ENCODE data around the gene POT1. TPM values are rescaled to one million over a fixed set of nuclear protein-coding genes. Genes with fewer than 3 reads are reported as not detected.

Gene POT1
- total RNA-seq, 1 experiment from 2014 or later = 20.2 TPM

GRCh38 chr7:124776153-124776552 is 153.5 kb downstream of the POT1 start:
- ChIA-PET POLR2A (no interaction called here), CTCF (no interaction called here)
- no peaks in the 10 kb centered on the region for H3K27me3 Mint-ChIP-seq (ENCODE audit: low read depth)
- TF ChIP-seq ZNF512 (CRISPR knock-in tag; IDR thresholded peaks at IDR 0.05; ENCODE audit: borderline replicate concordance) (no peak), NR1H2 (CRISPR knock-in tag; IDR thresholded peaks at IDR 0.05) (no peak), OVOL2 (CRISPR knock-in tag; IDR thresholded peaks at IDR 0.05; ENCODE audit: borderline replicate concordance) (no peak), SOX15 (CRISPR knock-in tag; IDR thresholded peaks at IDR 0.05) (no peak), ZNF281 (CRISPR knock-in tag; IDR thresholded peaks at IDR 0.05) (no peak), CDX4 (CRISPR knock-in tag; IDR thresholded peaks at IDR 0.05; ENCODE audit: borderline replicate concordance) (no peak), ZNF317 (CRISPR knock-in tag; IDR thresholded peaks at IDR 0.05; ENCODE audit: borderline replicate concordance, low read depth) (no peak), ZNF416 (CRISPR knock-in tag; IDR thresholded peaks at IDR 0.05) (no peak), FOXK1 (CRISPR knock-in tag; IDR thresholded peaks at IDR 0.05) (no peak), E2F1 (CRISPR knock-in tag; IDR thresholded peaks at IDR 0.05) (no peak), GRHL2 (CRISPR knock-in tag; IDR thresholded peaks at IDR 0.05; ENCODE audit: insufficient replicate concordance, severe bottlenecking) (no peak), CBFB (CRISPR knock-in tag; IDR thresholded peaks at IDR 0.05; ENCODE audit: low read depth) (no peak), NFE2L1 (CRISPR knock-in tag; IDR thresholded peaks at IDR 0.05) (no peak), ARID4B (CRISPR knock-in tag; IDR thresholded peaks at IDR 0.05; ENCODE audit: borderline replicate concordance) (no peak), ERG (CRISPR knock-in tag; IDR thresholded peaks at IDR 0.05) (no peak), FOXJ3 (CRISPR knock-in tag; IDR thresholded peaks at IDR 0.05; ENCODE audit: borderline replicate concordance) (no peak), ETV6 (CRISPR knock-in tag; IDR thresholded peaks at IDR 0.05) (no peak), HMGXB4 (CRISPR knock-in tag; IDR thresholded peaks at IDR 0.05) (no peak), NFYB (CRISPR knock-in tag; conservative IDR thresholded peaks at IDR 0.05; ENCODE audit: low read depth) (no peak), ZNF219 (CRISPR knock-in tag; IDR thresholded peaks at IDR 0.05; ENCODE audit: borderline replicate concordance) (no peak)
- no peaks in the 10 kb centered on the region for H3K36me3 Mint-ChIP-seq
- ATAC-seq = no peak
- no peaks in the 10 kb centered on the region for H3K9me3 Mint-ChIP-seq
- DNase-seq (ENCODE audit: low spot score) = no peak
- peaks cover 2% of the 10 kb centered on the region for H3K4me1 Mint-ChIP-seq
- no peak overlapping the region for H3K4me3 Mint-ChIP-seq
- H3K27ac Mint-ChIP-seq = no peak overlapping the region

All from WTC11 (cell line).